Breast epithelium (tissue), 3 donors: Measurements from ENCODE around the gene SSU72.

Source experiments
- POLR2A ChIP-seq: fragments of 450-650 bp; IDR thresholded peaks from one replicate; pipeline ENCODE4 v1.6.1; 2016; ENCODE audit warnings: antibody characterized with exemption, mild to moderate bottlenecking, moderate library complexity
- TF ChIP-seq, protein P1 (sequence below), 3 donors: fragments of 450-650 bp; IDR thresholded peaks; one replicate each; pipeline ENCODE4 v1.5.1; 2016 to 2017; ENCODE audit warnings: antibody characterized with exemption in 3 of 3, mild to moderate bottlenecking in 3 of 3, moderate library complexity in 3 of 3

DNA sequence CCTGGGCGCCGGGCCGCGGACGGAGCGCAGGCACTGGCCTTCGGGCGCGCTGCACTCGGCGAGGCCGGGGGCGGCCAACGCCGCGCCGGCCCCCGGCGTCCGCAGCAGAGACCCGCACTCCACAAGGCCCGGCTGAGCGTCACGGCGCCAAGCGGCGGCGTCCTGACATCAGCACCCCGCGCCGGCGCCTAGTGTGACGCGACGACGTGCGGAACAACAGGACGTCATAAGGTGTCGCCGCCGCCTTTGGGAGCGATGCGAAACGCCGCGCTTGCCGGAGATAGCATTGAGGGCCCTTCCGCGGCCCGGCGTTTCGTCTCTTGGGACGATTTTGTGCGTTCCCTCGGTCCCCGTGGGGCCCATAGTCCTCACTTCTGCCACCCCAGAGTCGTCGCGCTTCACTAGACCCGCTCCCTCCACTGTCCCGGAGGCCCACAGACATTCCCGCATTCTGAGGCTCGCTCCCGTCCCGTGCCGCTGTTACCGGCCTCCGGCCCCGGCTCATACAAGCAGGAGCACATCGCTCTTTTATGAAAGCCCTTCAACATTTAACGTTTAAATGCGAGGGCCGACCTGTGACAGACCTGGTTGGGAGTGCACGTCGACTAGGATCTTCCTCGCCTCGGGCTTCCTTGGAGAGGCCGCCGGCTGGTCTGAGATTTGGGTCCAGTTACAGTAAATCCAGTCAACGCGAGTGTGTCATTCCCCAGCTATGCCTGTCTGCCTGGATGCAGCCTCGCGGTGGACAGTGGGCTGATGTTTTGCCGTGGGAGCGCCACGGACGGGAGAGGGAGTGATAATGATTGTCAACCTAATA lies at the start of gene SSU72:
- TF ChIP-seq, protein P1, sequence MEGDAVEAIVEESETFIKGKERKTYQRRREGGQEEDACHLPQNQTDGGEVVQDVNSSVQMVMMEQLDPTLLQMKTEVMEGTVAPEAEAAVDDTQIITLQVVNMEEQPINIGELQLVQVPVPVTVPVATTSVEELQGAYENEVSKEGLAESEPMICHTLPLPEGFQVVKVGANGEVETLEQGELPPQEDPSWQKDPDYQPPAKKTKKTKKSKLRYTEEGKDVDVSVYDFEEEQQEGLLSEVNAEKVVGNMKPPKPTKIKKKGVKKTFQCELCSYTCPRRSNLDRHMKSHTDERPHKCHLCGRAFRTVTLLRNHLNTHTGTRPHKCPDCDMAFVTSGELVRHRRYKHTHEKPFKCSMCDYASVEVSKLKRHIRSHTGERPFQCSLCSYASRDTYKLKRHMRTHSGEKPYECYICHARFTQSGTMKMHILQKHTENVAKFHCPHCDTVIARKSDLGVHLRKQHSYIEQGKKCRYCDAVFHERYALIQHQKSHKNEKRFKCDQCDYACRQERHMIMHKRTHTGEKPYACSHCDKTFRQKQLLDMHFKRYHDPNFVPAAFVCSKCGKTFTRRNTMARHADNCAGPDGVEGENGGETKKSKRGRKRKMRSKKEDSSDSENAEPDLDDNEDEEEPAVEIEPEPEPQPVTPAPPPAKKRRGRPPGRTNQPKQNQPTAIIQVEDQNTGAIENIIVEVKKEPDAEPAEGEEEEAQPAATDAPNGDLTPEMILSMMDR (IDR thresholded peaks at IDR 0.05) = peak in 1 of 3 donors; percentile 18
- peak; percentile 96 for TF ChIP-seq POLR2A
